Esophagus muscularis mucosa (tissue), 4 donors: ENCODE results near the gene DDX39A. TPM values are rescaled to one million over a fixed set of nuclear protein-coding genes. Genes with fewer than 3 reads are reported as not detected.

Experiments used
- DNase-seq: peaks from one replicate; pipeline ENCODE4 v3.0.0-alpha.2; 2017; ENCODE audit errors: extremely low spot score
- H3K27ac ChIP-seq, 4 donors: fragments of 200-600 bp; sonication (generic); replicated peaks in 1 of 4; 1 replicate in 3 of 4; 2 replicates in 1 of 4; pipeline ENCODE4 v1.5.1; 2016 to 2019; ENCODE audit warnings: mild to moderate bottlenecking in 1 of 4
- H3K27me3 ChIP-seq, 4 donors: fragments of 200-600 bp; sonication (generic); one replicate each; pipeline versions ENCODE4 v1.5.1 to v1.6.0; 2016 to 2019
- H3K36me3 ChIP-seq, 4 donors: fragments of 200-600 bp; sonication (generic); one replicate each; pipeline ENCODE4 v1.5.1; 2016 to 2019
- H3K4me1 ChIP-seq, 4 donors: fragments of 200-600 bp; sonication (generic); one replicate each; pipeline ENCODE4 v1.5.1; 2016 to 2019
- H3K4me3 ChIP-seq, 4 donors: fragments of 200-600 bp; sonication (generic); 1 replicate in 2 of 4; 2 replicates in 2 of 4; pipeline ENCODE4 v1.5.1; 2016 to 2019; ENCODE audit warnings: mild to moderate bottlenecking in 4 of 4, moderate library complexity in 1 of 4
- H3K9me3 ChIP-seq, 4 donors: fragments of 200-600 bp; sonication (generic); 1 replicate in 3 of 4; 2 replicates in 1 of 4; pipeline ENCODE4 v1.5.1; 2016 to 2019
- EP300 ChIP-seq: sonication (generic); formaldehyde crosslinking; IDR thresholded peaks from one replicate; pipeline ENCODE4 v1.6.1; 2017; ENCODE audit warnings: antibody characterized with exemption
- POLR2A ChIP-seq: fragments of 450-650 bp; IDR thresholded peaks from one replicate; pipeline ENCODE4 v1.6.1; 2017; ENCODE audit warnings: antibody characterized with exemption, moderate library complexity, mild to moderate bottlenecking, low read depth
- POLR2AphosphoS5 ChIP-seq, 2 donors: sonication (generic); formaldehyde crosslinking; IDR thresholded peaks; one replicate each; pipeline ENCODE4 v1.6.1; 2017; ENCODE audit warnings: antibody characterized with exemption in 2 of 2
- WGBS: methylation state at CpG from one replicate; pipeline ENCODE4 v1.1.5; 2018; 5-methylcytosine and 5-hydroxymethylcytosine counted together
- intact Hi-C: fragments of 100-400 bp; cut with DNase I; formaldehyde crosslinking; loops from one replicate; pipeline ENCODE4 v1.15.1; 2023
- total RNA-seq, 4 donors: library from RNA; depleted of rRNA; stranded (reverse); fragments of >200 nt; gene quantifications; one replicate each; pipeline versions ENCODE4 v1.1.0 to v1.2.1, GENCODE V29; 2016
- TF ChIP-seq, protein P1 (sequence below), 3 experiments: fragments of 200-600 bp in 2 of 3; fragments of 450-650 bp in 1 of 3; sonication (generic) in 2 of 3; IDR thresholded peaks; one replicate each; pipeline ENCODE4 v1.5.1; 2017 to 2019; ENCODE audit warnings: antibody characterized with exemption in 3 of 3, mild to moderate bottlenecking in 2 of 3, moderate library complexity in 1 of 3

DDX39A gene
- total RNA-seq, 4 donors from 2014 or later: 39.3 to 56.3 (median 42.1) TPM

- H3K27me3 ChIP-seq: no peaks in the 10 kb centered on the region
- no peaks in the 10 kb centered on the region for H3K9me3 ChIP-seq
- TF ChIP-seq POLR2AphosphoS5 (IDR thresholded peaks at IDR 0.05) (no peak), POLR2A (no peak), EP300 (no peak)
- TF ChIP-seq, protein P1, sequence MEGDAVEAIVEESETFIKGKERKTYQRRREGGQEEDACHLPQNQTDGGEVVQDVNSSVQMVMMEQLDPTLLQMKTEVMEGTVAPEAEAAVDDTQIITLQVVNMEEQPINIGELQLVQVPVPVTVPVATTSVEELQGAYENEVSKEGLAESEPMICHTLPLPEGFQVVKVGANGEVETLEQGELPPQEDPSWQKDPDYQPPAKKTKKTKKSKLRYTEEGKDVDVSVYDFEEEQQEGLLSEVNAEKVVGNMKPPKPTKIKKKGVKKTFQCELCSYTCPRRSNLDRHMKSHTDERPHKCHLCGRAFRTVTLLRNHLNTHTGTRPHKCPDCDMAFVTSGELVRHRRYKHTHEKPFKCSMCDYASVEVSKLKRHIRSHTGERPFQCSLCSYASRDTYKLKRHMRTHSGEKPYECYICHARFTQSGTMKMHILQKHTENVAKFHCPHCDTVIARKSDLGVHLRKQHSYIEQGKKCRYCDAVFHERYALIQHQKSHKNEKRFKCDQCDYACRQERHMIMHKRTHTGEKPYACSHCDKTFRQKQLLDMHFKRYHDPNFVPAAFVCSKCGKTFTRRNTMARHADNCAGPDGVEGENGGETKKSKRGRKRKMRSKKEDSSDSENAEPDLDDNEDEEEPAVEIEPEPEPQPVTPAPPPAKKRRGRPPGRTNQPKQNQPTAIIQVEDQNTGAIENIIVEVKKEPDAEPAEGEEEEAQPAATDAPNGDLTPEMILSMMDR (IDR thresholded peaks at IDR 0.05): no peak
- intact Hi-C loops: no loop called here
- DNase-seq: no peak
- WGBS: 90% methylated on average over 10 of the region's 10 CpGs
- H3K4me3 ChIP-seq: no peak overlapping the region
- no peak overlapping the region for H3K27ac ChIP-seq
- no peaks in the 10 kb centered on the region for H3K4me1 ChIP-seq
- peaks cover 23 to 74% (median 64%) of the 10 kb centered on the region in 4 donors for H3K36me3 ChIP-seq
Observed at GRCh38 chr19:14391156-14391821, 27.9 kb downstream of the DDX39A start.

DNA sequence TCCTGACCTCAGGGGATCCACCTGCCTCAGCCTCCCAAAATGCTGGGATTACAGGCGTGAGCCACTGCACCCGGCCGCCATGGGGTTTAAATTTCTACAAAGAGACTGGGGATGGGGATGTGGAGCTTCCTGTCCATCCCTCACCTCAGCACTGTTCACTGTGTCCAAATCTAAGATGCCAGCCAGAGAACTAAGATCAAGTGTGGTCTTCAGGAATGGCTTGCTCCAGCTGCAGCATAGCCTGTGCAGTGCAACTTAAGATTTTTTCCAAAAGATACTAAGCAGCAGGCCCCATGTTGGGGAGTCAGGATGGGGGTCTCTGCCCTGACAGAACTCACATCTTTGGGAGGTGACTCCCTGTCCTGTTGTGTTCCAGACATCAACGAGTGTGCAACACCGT, 28.6 kb downstream of the DDX39A start:
- Histone ChIP-seq H3K27me3 (no peaks in the 10 kb centered on the region), H3K4me3 (no peak overlapping the region), H3K36me3 (peaks cover 23 to 67% (median 57%) of the 10 kb centered on the region in 4 donors), H3K27ac (no peak overlapping the region), H3K9me3 (no peaks in the 10 kb centered on the region), H3K4me1 (peaks cover 0 to 5% (median 2%) of the 10 kb centered on the region in 4 donors)
- WGBS: 93% methylated on average over 5 of the region's 5 CpGs
- no peak for TF ChIP-seq POLR2AphosphoS5 (IDR thresholded peaks at IDR 0.05)
- no peak for TF ChIP-seq POLR2A
- TF ChIP-seq, protein P1 (IDR thresholded peaks at IDR 0.05): no peak
- no peak for TF ChIP-seq EP300
- intact Hi-C loops: no loop called here
- no peak for DNase-seq

- Histone ChIP-seq H3K27ac (peak overlapping the region; percentile 52 to 87 (median 86)), H3K4me3 (no peak overlapping the region), H3K9me3 (no peaks in the 10 kb centered on the region), H3K4me1 (peaks cover 43 to 54% (median 51%) of the 10 kb centered on the region in 4 donors), H3K27me3 (no peaks in the 10 kb centered on the region), H3K36me3 (peaks cover 2 to 19% (median 9%) of the 10 kb centered on the region in 4 donors)
- no peak for DNase-seq
- 74% methylated on average over 11 of the region's 11 CpGs for WGBS
- no peak for TF ChIP-seq POLR2A
- TF ChIP-seq, protein P1 (IDR thresholded peaks at IDR 0.05): no peak
- TF ChIP-seq POLR2AphosphoS5 (IDR thresholded peaks at IDR 0.05): no peak
- TF ChIP-seq EP300: no peak
- intact Hi-C loops: no loop called here
Observed at GRCh38 chr19:14385492-14385891, 33.6 kb downstream of the DDX39A start.

DNA sequence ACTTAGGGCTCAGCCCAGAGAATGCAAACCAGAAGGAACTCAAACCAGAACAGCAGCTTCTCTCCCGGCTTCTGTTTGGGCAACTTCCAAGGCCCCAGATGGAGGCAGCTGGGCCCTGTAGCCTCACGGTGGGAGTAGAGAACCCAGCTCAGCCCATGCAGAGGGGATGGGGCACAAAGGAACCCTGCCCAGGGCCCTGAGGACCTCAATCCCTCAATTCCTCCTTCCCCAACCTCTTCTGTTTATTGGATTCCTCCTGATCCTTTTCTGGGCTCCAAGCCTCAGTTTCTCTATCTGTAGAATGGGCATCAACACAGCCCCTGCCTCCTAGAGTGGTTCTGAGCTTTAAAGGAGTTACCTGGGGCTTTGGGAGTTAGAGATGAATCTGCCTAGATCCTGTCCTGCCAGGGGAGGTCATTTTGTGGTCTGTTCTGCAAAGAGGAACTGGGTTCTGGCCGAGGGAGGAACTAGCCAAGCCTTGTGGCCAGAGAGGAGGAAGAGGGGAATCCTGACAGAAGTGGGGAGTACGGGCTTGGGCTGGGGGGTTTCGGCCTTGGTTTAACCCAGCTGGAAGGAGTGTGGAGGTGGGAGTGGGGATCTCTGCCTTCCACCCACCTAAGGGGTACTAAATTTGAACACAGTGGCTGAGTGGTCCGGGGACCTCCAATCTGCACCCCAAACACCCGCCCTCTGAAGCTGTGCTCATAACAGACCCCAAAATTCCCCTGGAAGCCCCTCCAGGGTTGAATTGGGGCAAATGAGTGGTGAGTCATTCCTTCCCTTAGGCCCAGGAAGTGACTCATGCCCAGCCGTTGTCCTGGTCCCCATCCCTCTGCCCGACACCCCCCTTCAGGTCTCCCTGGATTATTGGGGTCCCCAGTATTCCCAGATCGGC, 35.2 kb downstream of the DDX39A start:
- intact Hi-C loops: no loop called here
- Histone ChIP-seq H3K4me1 (peaks cover 48 to 70% (median 67%) of the 10 kb centered on the region in 4 donors), H3K27me3 (no peaks in the 10 kb centered on the region), H3K9me3 (no peaks in the 10 kb centered on the region), H3K36me3 (peaks cover 0 to 8% (median 4%) of the 10 kb centered on the region in 4 donors), H3K27ac (peak overlapping the region; percentile 85 to 91 (median 86)), H3K4me3 (peak overlapping the region; percentile 60 to 76 (median 72))
- TF ChIP-seq, protein P1 (IDR thresholded peaks at IDR 0.05): no peak
- TF ChIP-seq POLR2AphosphoS5 (IDR thresholded peaks at IDR 0.05) (peak; percentile 49 to 64), POLR2A (no peak), EP300 (no peak)
- WGBS: 29% methylated on average over 10 of the region's 10 CpGs
- no peak for DNase-seq
